ENCODE measurements around the gene STK32B. TPM values are rescaled to one million over a fixed set of nuclear protein-coding genes. Genes with fewer than 3 reads are reported as not detected.

The STK32B gene
- total RNA-seq, 1 donor from 2014 or later: 2.5 TPM

DNA sequence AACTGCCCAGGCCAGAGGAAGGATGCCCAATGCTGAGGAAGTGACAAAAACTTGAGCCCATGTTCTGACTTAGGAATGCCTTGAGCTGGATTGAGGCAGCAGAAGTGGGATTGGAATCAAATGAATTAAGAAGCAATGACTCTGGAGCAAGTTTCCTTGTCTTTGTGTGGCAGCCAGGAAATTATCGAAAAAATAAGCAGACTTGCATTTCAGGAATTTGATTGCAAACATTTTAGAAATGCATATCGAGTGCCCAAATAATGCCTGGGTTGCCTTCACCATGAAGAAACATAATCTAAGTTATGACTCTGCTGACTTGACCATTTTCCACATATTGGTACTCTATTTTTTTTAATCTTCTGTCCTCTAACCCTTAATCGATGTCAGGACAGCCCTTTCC is 41.5 kb upstream of the STK32B start:
- H3K27me3 Mint-ChIP-seq (ENCODE audit: unreplicated experiment): no peaks in the 10 kb centered on the region
- TF ChIP-seq, protein P1, sequence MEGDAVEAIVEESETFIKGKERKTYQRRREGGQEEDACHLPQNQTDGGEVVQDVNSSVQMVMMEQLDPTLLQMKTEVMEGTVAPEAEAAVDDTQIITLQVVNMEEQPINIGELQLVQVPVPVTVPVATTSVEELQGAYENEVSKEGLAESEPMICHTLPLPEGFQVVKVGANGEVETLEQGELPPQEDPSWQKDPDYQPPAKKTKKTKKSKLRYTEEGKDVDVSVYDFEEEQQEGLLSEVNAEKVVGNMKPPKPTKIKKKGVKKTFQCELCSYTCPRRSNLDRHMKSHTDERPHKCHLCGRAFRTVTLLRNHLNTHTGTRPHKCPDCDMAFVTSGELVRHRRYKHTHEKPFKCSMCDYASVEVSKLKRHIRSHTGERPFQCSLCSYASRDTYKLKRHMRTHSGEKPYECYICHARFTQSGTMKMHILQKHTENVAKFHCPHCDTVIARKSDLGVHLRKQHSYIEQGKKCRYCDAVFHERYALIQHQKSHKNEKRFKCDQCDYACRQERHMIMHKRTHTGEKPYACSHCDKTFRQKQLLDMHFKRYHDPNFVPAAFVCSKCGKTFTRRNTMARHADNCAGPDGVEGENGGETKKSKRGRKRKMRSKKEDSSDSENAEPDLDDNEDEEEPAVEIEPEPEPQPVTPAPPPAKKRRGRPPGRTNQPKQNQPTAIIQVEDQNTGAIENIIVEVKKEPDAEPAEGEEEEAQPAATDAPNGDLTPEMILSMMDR (IDR thresholded peaks at IDR 0.05; ENCODE audit: partially characterized antibody, unreplicated experiment): no peak
- no peak overlapping the region for H3K27ac Mint-ChIP-seq (ENCODE audit: unreplicated experiment)
- no peak overlapping the region for H3K4me3 Mint-ChIP-seq (ENCODE audit: unreplicated experiment)
- H3K4me1 Mint-ChIP-seq (ENCODE audit: low read depth, unreplicated experiment): no peaks in the 10 kb centered on the region
- no peaks in the 10 kb centered on the region for H3K36me3 Mint-ChIP-seq (ENCODE audit: unreplicated experiment)
- no peaks in the 10 kb centered on the region for H3K9me3 Mint-ChIP-seq (ENCODE audit: unreplicated experiment)
- DNase-seq: no peak

DNA sequence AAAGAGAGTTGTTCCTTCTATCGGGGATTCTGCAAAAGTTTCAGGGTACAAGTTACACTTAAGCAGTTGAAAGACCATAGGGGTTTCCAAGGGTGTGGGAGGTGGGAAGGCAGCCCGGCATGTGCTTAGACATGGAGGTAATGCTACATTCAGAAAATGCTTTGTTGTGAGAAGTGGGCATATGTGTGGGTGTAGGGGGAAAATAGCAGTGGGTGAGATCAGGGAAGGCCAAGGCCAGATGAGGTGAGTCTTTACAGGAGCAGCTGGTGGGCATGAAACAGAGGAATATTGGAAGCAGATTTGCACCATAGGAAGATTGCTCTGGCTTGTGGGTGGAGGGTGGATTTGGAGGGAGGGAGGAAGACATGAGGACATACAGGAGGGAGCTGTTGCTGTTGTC is 40.3 kb upstream of the STK32B start:
- Mint-ChIP-seq H3K4me3 (ENCODE audit: unreplicated experiment) (no peak overlapping the region), H3K9me3 (ENCODE audit: unreplicated experiment) (no peaks in the 10 kb centered on the region), H3K4me1 (ENCODE audit: low read depth, unreplicated experiment) (no peaks in the 10 kb centered on the region), H3K27ac (ENCODE audit: unreplicated experiment) (no peak overlapping the region), H3K27me3 (ENCODE audit: unreplicated experiment) (no peaks in the 10 kb centered on the region), H3K36me3 (ENCODE audit: unreplicated experiment) (no peaks in the 10 kb centered on the region)
- DNase-seq: no peak
- TF ChIP-seq, protein P1 (IDR thresholded peaks at IDR 0.05; ENCODE audit: partially characterized antibody, unreplicated experiment): no peak

DNA sequence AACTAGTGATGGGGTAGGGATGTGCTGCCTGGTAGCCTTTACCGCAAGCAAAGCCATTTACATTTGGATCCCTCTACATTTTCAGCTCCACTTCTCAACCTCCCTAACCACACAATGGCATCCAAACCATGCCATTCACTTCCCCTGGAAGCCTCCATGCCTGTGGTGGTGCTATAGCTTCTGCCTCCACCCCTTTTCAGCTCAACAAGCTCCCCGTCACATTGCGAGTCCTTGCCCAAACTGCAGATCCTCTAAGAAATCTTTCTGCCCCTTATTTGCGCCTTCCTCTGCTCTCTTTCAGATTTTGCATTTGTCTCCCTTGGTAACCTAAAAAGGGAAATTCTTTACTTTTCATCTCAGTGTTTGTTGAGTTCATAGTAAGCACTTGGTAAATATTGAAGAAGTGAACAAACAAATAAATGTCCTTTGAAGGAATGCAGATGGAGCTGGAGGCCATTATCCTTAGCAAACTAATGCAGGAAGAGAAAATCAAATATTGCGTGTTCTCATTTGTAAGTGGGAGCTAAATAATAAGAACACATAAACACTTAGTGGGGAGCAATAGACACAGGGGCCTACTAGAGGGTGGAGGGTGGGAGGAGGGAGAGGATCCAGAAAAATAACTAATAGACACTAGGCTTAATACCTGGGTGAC is 38.9 kb upstream of the STK32B start:
- no peaks in the 10 kb centered on the region for H3K9me3 Mint-ChIP-seq (ENCODE audit: unreplicated experiment)
- no peak for DNase-seq
- no peak overlapping the region for H3K27ac Mint-ChIP-seq (ENCODE audit: unreplicated experiment)
- H3K27me3 Mint-ChIP-seq (ENCODE audit: unreplicated experiment): peaks cover 1% of the 10 kb centered on the region
- no peaks in the 10 kb centered on the region for H3K36me3 Mint-ChIP-seq (ENCODE audit: unreplicated experiment)
- no peaks in the 10 kb centered on the region for H3K4me1 Mint-ChIP-seq (ENCODE audit: low read depth, unreplicated experiment)
- TF ChIP-seq, protein P1 (IDR thresholded peaks at IDR 0.05; ENCODE audit: partially characterized antibody, unreplicated experiment): no peak
- no peak overlapping the region for H3K4me3 Mint-ChIP-seq (ENCODE audit: unreplicated experiment)

DNA sequence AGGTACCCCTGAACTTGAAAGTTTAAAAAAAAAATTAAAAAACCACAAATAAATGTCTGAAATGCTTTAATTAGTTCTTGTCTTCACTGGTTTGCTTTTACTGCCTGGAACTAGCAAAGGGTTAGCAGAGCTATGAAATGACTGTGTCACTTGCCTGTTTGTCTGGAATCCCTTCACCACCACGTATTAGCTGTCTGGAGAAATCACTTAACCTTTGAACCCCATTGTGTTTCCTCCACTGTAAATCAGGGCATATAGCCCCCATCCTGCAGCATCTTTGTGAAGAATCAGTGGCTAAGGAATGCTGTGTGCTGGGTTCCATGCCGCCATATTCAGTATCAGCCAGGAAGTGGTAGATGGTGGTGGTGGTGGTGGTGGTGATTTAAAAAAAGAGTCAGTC is 38.3 kb upstream of the STK32B start:
- no peaks in the 10 kb centered on the region for H3K4me1 Mint-ChIP-seq (ENCODE audit: low read depth, unreplicated experiment)
- H3K36me3 Mint-ChIP-seq (ENCODE audit: unreplicated experiment): no peaks in the 10 kb centered on the region
- TF ChIP-seq, protein P1 (IDR thresholded peaks at IDR 0.05; ENCODE audit: partially characterized antibody, unreplicated experiment): no peak
- no peaks in the 10 kb centered on the region for H3K9me3 Mint-ChIP-seq (ENCODE audit: unreplicated experiment)
- H3K4me3 Mint-ChIP-seq (ENCODE audit: unreplicated experiment): no peak overlapping the region
- no peak for DNase-seq
- H3K27ac Mint-ChIP-seq (ENCODE audit: unreplicated experiment): no peak overlapping the region
- H3K27me3 Mint-ChIP-seq (ENCODE audit: unreplicated experiment): peaks cover 1% of the 10 kb centered on the region

DNA sequence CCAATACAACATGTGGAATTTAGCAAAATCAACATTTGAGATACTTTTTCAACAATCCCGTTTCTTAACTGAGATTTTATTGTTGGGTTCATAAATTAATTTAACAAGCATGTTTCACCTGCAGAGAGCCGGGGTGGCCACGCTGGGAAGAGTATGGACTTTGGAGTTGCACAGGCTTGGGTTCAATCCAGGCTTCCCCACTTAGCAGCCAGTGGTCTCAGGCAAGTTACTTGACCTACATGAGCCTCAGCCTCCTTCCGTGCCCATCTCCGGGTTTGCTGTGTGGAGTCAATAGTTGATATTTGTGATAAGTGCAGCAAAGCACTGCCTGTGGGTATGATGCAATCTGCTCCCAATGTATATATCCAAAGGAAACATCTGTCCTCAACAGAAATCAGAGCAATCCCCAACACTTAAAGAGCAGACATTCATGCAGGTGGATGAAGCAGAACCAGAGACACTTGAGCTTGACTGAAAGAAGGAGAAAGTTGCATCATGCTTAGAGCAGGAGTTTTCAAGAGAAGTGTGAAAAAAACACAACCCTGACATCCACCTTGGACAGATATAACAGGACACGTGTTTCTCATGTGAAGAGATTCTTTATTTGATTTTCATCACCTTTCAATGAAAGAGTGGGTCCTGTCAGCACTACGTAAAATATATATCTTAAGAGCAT is 37.1 kb upstream of the STK32B start:
- DNase-seq: no peak
- Mint-ChIP-seq H3K27ac (ENCODE audit: unreplicated experiment) (no peak overlapping the region), H3K4me3 (ENCODE audit: unreplicated experiment) (no peak overlapping the region), H3K9me3 (ENCODE audit: unreplicated experiment) (no peaks in the 10 kb centered on the region), H3K27me3 (ENCODE audit: unreplicated experiment) (peaks cover 1% of the 10 kb centered on the region), H3K4me1 (ENCODE audit: low read depth, unreplicated experiment) (no peaks in the 10 kb centered on the region), H3K36me3 (ENCODE audit: unreplicated experiment) (no peaks in the 10 kb centered on the region)
- TF ChIP-seq, protein P1 (IDR thresholded peaks at IDR 0.05; ENCODE audit: partially characterized antibody, unreplicated experiment): no peak

All from glutamatergic neuron (in vitro differentiated cells).